Measurements from ENCODE around the gene ELAVL4.

GRCh38 chr1:50060279-50060678 is 48.4 kb upstream of the ELAVL4 start:
- no peak for TF ChIP-seq CTCF (IDR thresholded peaks at IDR 0.05; ENCODE audit: insufficient read depth, low read depth, low read length)
- no peak for TF ChIP-seq EZH2 (IDR thresholded peaks at IDR 0.05; ENCODE audit: insufficient read depth, low read length)
